CD8-positive, alpha-beta memory T cell (primary cell): ENCODE data around the gene ITPRIPL2. TPM values are rescaled to one million over a fixed set of nuclear protein-coding genes. Genes with fewer than 3 reads are reported as not detected.

Source experiments
- CTCF ChIA-PET: fragments of 350-600 bp; sonication (Branson Sonifier 250); formaldehyde crosslinking; loops from one replicate; lab custom pipeline; 2021; ENCODE audit warnings: antibody characterized with exemption; lab: Charles Lee
- POLR2A ChIA-PET: fragments of 350-600 bp; sonication (Branson Sonifier 250); formaldehyde crosslinking; loops from one replicate; lab custom pipeline; 2021; ENCODE audit warnings: antibody characterized with exemption; lab: Charles Lee
- DNase-seq, 5 donors: peaks; one replicate each; pipeline versions ENCODE4 v3.0.0 to v3.0.0-alpha.2; 2020 to 2022; ENCODE audit warnings: mixed read lengths in 1 of 5
- H3K27ac ChIP-seq: one replicate; pipeline ENCODE4 v1.7.0; 2013; ENCODE audit warnings: low read depth, mild to moderate bottlenecking, low read length, moderate library complexity
- H3K27me3 ChIP-seq: 2 replicates; pipeline ENCODE4 v1.7.0; 2013; ENCODE audit warnings: low read length, mild to moderate bottlenecking; ENCODE audit not compliant: insufficient read depth, poor library complexity, severe bottlenecking
- H3K36me3 ChIP-seq: 2 replicates; pipeline ENCODE4 v1.7.0; 2013; ENCODE audit warnings: mild to moderate bottlenecking, low read length, moderate library complexity; ENCODE audit not compliant: insufficient read depth
- H3K4me1 ChIP-seq: 2 replicates; pipeline ENCODE4 v1.7.0; 2013; ENCODE audit warnings: mild to moderate bottlenecking, low read length, moderate library complexity; ENCODE audit not compliant: insufficient read depth
- H3K4me3 ChIP-seq: 2 replicates; pipeline ENCODE4 v1.7.0; 2013; ENCODE audit warnings: mild to moderate bottlenecking, low read length
- H3K9me3 ChIP-seq: 2 replicates; pipeline ENCODE4 v1.7.0; 2013; ENCODE audit warnings: mild to moderate bottlenecking, low read length
- H3K27ac Mint-ChIP-seq, 8 donors: one replicate each; pipeline ENCODE4 v1.8.0; 2020 to 2021; ENCODE audit warnings: mixed read lengths in 8 of 8, mild to moderate bottlenecking in 6 of 8, inconsistent platforms in 3 of 8, moderate library complexity in 3 of 8
- H3K27me3 Mint-ChIP-seq, 2 donors: one replicate each; pipeline ENCODE4 v1.8.0; 2020 to 2021; ENCODE audit warnings: mixed read lengths in 2 of 2, mild to moderate bottlenecking in 1 of 2, moderate library complexity in 1 of 2
- H3K36me3 Mint-ChIP-seq, 3 donors: one replicate each; pipeline ENCODE4 v1.8.0; 2020 to 2021; ENCODE audit warnings: mixed read lengths in 3 of 3, inconsistent platforms in 1 of 3, mild to moderate bottlenecking in 1 of 3
- H3K4me1 Mint-ChIP-seq, 3 donors: one replicate each; pipeline ENCODE4 v1.8.0; 2020 to 2021; ENCODE audit warnings: mixed read lengths in 3 of 3, inconsistent platforms in 1 of 3, mild to moderate bottlenecking in 1 of 3
- H3K4me3 Mint-ChIP-seq, 7 donors: one replicate each; pipeline ENCODE4 v1.8.0; 2020 to 2021; ENCODE audit warnings: mixed read lengths in 7 of 7, mild to moderate bottlenecking in 6 of 7, moderate library complexity in 4 of 7, inconsistent platforms in 2 of 7
- H3K9me3 Mint-ChIP-seq, 5 donors: one replicate each; pipeline ENCODE4 v1.8.0; 2020 to 2022; ENCODE audit warnings: mixed read lengths in 5 of 5, mild to moderate bottlenecking in 3 of 5, moderate library complexity in 2 of 5, inconsistent platforms in 1 of 5
- polyA plus RNA-seq: library from polyadenylated mRNA; unstranded; fragments of 300-500 nt; fragmentation: Illumina TruSeq; gene quantifications from one replicate; pipeline ENCODE4 v1.2.3, GENCODE V29; 2021
- total RNA-seq, 2 experiments: library from RNA; stranded (reverse); gene quantifications; one replicate each; pipeline ENCODE4 v1.2.3, GENCODE V29; 2021

ITPRIPL2 gene
- total and polyA plus RNA-seq, 3 experiments from 2014 or later = 0.89 to 17.3 (median 15.8) TPM

GRCh38 chr16:19128454-19129200 lies 14.9 kb downstream of the ITPRIPL2 start:
- CTCF ChIA-PET = no interaction called here
- Histone ChIP-seq H3K27ac (no peak overlapping the region), H3K36me3 (no peaks in the 10 kb centered on the region), H3K4me3 (no peak overlapping the region), H3K9me3 (no peaks in the 10 kb centered on the region), H3K4me1 (no peaks in the 10 kb centered on the region), H3K27me3 (no peaks in the 10 kb centered on the region)
- Mint-ChIP-seq H3K4me1 (peaks cover 14 to 22% (median 15%) of the 10 kb centered on the region in 3 donors), H3K27me3 (peaks cover 0 to 6% of the 10 kb centered on the region in 2 donors), H3K36me3 (no peaks in the 10 kb centered on the region), H3K4me3 (no peak overlapping the region), H3K27ac (no peak overlapping the region), H3K9me3 (no peaks in the 10 kb centered on the region)
- DNase-seq = no peak
- POLR2A ChIA-PET = no interaction called here

GRCh38 chr16:19130385-19130784 lies 16.6 kb downstream of the ITPRIPL2 start:
- ChIA-PET POLR2A (no interaction called here), CTCF (no interaction called here)
- Histone ChIP-seq H3K4me3 (no peak overlapping the region), H3K36me3 (no peaks in the 10 kb centered on the region), H3K4me1 (no peaks in the 10 kb centered on the region), H3K9me3 (no peaks in the 10 kb centered on the region), H3K27ac (no peak overlapping the region), H3K27me3 (no peaks in the 10 kb centered on the region)
- no peaks in the 10 kb centered on the region for H3K27me3 Mint-ChIP-seq
- H3K4me3 Mint-ChIP-seq = peak overlapping the region in 2 of 7 donors; percentile 19 to 48
- no peak for DNase-seq
- H3K9me3 Mint-ChIP-seq = no peaks in the 10 kb centered on the region
- H3K27ac Mint-ChIP-seq = peak overlapping the region in 3 of 8 donors; percentile 29 to 93 (median 70)
- peaks cover 14 to 22% (median 15%) of the 10 kb centered on the region in 3 donors for H3K4me1 Mint-ChIP-seq
- H3K36me3 Mint-ChIP-seq = no peaks in the 10 kb centered on the region

- no peaks in the 10 kb centered on the region for H3K36me3 ChIP-seq
- no peak for DNase-seq
- H3K9me3 ChIP-seq = no peaks in the 10 kb centered on the region
- Mint-ChIP-seq H3K9me3 (no peaks in the 10 kb centered on the region), H3K36me3 (no peaks in the 10 kb centered on the region), H3K4me1 (peaks cover 14 to 22% (median 15%) of the 10 kb centered on the region in 3 donors), H3K4me3 (peak overlapping the region in 5 of 7 donors; percentile 16 to 49 (median 24)), H3K27ac (peak overlapping the region in 4 of 8 donors; percentile 6 to 93 (median 50)), H3K27me3 (no peaks in the 10 kb centered on the region)
- peak overlapping the region; percentile 12 for H3K27ac ChIP-seq
- ChIA-PET POLR2A (no interaction called here), CTCF (no interaction called here)
- H3K27me3 ChIP-seq = no peaks in the 10 kb centered on the region
- H3K4me3 ChIP-seq = no peak overlapping the region
- no peaks in the 10 kb centered on the region for H3K4me1 ChIP-seq
Measured at GRCh38 chr16:19130852-19131824, 17.4 kb downstream of the ITPRIPL2 start.

- H3K4me1 ChIP-seq = no peaks in the 10 kb centered on the region
Measured at GRCh38 chr16:19131825-19132218, 18.1 kb downstream of the ITPRIPL2 start.

GRCh38 chr16:19132255-19132654 lies 18.5 kb downstream of the ITPRIPL2 start:
- Mint-ChIP-seq H3K4me3 (no peak overlapping the region), H3K27ac (no peak overlapping the region), H3K9me3 (no peaks in the 10 kb centered on the region), H3K27me3 (peaks cover under 1 to 2% of the 10 kb centered on the region in 2 donors), H3K36me3 (no peaks in the 10 kb centered on the region), H3K4me1 (peaks cover 11 to 17% (median 15%) of the 10 kb centered on the region in 3 donors)
- H3K36me3 ChIP-seq = no peaks in the 10 kb centered on the region
- DNase-seq = no peak
- no peaks in the 10 kb centered on the region for H3K4me1 ChIP-seq
- ChIA-PET POLR2A (no interaction called here), CTCF (no interaction called here)
- H3K27ac ChIP-seq = no peak overlapping the region
- H3K4me3 ChIP-seq = no peak overlapping the region
- no peaks in the 10 kb centered on the region for H3K27me3 ChIP-seq
- no peaks in the 10 kb centered on the region for H3K9me3 ChIP-seq

More at GRCh38 chr16:19131825-19132218, 18.1 kb downstream of the ITPRIPL2 start:
- Mint-ChIP-seq H3K9me3 (no peaks in the 10 kb centered on the region), H3K27me3 (no peaks in the 10 kb centered on the region), H3K4me3 (no peak overlapping the region), H3K36me3 (no peaks in the 10 kb centered on the region), H3K4me1 (peaks cover 14 to 21% (median 15%) of the 10 kb centered on the region in 3 donors), H3K27ac (no peak overlapping the region)
- Histone ChIP-seq H3K9me3 (no peaks in the 10 kb centered on the region), H3K27me3 (no peaks in the 10 kb centered on the region), H3K27ac (no peak overlapping the region), H3K4me3 (no peak overlapping the region), H3K36me3 (no peaks in the 10 kb centered on the region)
- ChIA-PET POLR2A (no interaction called here), CTCF (no interaction called here)
- DNase-seq = no peak

GRCh38 chr16:19132898-19133297 lies 19.1 kb downstream of the ITPRIPL2 start:
- Mint-ChIP-seq H3K36me3 (no peaks in the 10 kb centered on the region), H3K9me3 (no peaks in the 10 kb centered on the region), H3K4me3 (no peak overlapping the region), H3K27ac (peak overlapping the region in 1 of 8 donors; percentile 30), H3K4me1 (peaks cover 11 to 15% (median 12%) of the 10 kb centered on the region in 3 donors), H3K27me3 (peaks cover 3 to 5% of the 10 kb centered on the region in 2 donors)
- Histone ChIP-seq H3K27ac (no peak overlapping the region), H3K36me3 (no peaks in the 10 kb centered on the region), H3K4me3 (no peak overlapping the region), H3K4me1 (no peaks in the 10 kb centered on the region), H3K9me3 (no peaks in the 10 kb centered on the region), H3K27me3 (no peaks in the 10 kb centered on the region)
- no peak for DNase-seq
- CTCF ChIA-PET = no interaction called here
- POLR2A ChIA-PET = no interaction called here

GRCh38 chr16:19133600-19133999 lies 19.8 kb downstream of the ITPRIPL2 start:
- CTCF ChIA-PET = no interaction called here

More at GRCh38 chr16:19133600-19133999, 19.8 kb downstream of the ITPRIPL2 start:
- Histone ChIP-seq H3K36me3 (no peaks in the 10 kb centered on the region), H3K9me3 (no peaks in the 10 kb centered on the region), H3K4me3 (no peak overlapping the region), H3K27me3 (no peaks in the 10 kb centered on the region), H3K27ac (no peak overlapping the region), H3K4me1 (no peaks in the 10 kb centered on the region)
- no peak overlapping the region for H3K4me3 Mint-ChIP-seq
- H3K27ac Mint-ChIP-seq = no peak overlapping the region
- no peak for DNase-seq
- H3K4me1 Mint-ChIP-seq = peaks cover 11 to 15% (median 12%) of the 10 kb centered on the region in 3 donors
- H3K27me3 Mint-ChIP-seq = peaks cover 5% of the 10 kb centered on the region in 2 donors
- H3K36me3 Mint-ChIP-seq = no peaks in the 10 kb centered on the region
- POLR2A ChIA-PET = no interaction called here
- H3K9me3 Mint-ChIP-seq = no peaks in the 10 kb centered on the region
